Adrenal gland (tissue), 5 donors: ENCODE data around the gene CSF1R.

ENCODE experiments used
- POLR2A ChIP-seq, 2 donors: fragments of 450-650 bp; IDR thresholded peaks; one replicate each; pipeline ENCODE4 v1.6.1; 2017; ENCODE audit warnings: antibody characterized with exemption in 2 of 2, mild to moderate bottlenecking in 2 of 2, moderate library complexity in 1 of 2
- TF ChIP-seq, protein P1 (sequence below), 6 experiments: fragments of 450-650 bp in 4 of 6; fragments of 200-600 bp in 2 of 6; sonication (generic) in 1 of 6; IDR thresholded peaks; 1 replicate in 5 of 6; 2 replicates in 1 of 6; pipeline versions ENCODE4 v1.5.1 to v1.8.0; 2016 to 2021; ENCODE audit warnings: antibody characterized with exemption in 6 of 6, mild to moderate bottlenecking in 2 of 6, moderate library complexity in 1 of 6
- donor health status: DM: no; HTN: no; CAD: no.

DNA sequence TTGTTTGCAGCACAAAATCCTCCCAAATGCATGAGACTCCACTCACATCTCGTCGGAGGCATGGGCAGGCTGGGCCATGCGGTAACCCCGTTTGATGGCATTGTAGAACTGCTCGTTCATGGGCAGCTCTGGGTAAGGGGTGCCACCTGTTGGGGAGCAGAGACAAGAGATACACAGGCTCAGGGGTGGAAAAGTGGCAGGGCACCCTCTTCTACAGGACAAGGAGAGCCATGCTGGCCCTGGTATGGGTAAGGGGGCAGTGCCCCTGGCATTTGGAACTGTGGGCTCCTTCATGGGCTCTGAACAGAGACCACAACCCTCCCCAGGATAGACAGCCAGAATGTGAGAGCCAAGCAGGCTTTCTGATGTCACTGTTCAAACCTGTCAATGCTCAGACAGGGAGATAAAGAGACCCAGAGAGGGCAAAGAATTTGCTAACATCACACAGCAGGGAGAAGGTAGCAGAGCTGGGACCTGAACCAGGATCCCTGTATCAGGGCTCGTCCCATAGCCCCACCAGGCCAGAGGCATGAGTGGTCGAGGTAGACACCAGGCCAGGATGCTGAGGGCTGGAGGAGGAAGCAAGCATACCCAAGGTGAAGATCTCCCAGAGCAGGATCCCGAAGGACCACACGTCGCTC lies 33.2 kb upstream of the CSF1R start:
- TF ChIP-seq, protein P1, sequence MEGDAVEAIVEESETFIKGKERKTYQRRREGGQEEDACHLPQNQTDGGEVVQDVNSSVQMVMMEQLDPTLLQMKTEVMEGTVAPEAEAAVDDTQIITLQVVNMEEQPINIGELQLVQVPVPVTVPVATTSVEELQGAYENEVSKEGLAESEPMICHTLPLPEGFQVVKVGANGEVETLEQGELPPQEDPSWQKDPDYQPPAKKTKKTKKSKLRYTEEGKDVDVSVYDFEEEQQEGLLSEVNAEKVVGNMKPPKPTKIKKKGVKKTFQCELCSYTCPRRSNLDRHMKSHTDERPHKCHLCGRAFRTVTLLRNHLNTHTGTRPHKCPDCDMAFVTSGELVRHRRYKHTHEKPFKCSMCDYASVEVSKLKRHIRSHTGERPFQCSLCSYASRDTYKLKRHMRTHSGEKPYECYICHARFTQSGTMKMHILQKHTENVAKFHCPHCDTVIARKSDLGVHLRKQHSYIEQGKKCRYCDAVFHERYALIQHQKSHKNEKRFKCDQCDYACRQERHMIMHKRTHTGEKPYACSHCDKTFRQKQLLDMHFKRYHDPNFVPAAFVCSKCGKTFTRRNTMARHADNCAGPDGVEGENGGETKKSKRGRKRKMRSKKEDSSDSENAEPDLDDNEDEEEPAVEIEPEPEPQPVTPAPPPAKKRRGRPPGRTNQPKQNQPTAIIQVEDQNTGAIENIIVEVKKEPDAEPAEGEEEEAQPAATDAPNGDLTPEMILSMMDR (IDR thresholded peaks at IDR 0.05) = no peak
- TF ChIP-seq POLR2A (IDR thresholded peaks at IDR 0.05) = no peak
